HG02852 (cell line): ENCODE measurements around the gene AIRE.
"Not testable (repeated sequence)": the region's sequence is repeated elsewhere in the genome, so short reads cannot be mapped to it uniquely, and the experiment has no call there.

Source experiments
- ATAC-seq: cut with Tn5 transposase; IDR thresholded peaks from one replicate; pipeline ENCODE4 v1.9.1; 2021; ENCODE audit warnings: mild to moderate bottlenecking, moderate library complexity; ENCODE audit not compliant: unreplicated experiment

AIRE gene

DNA sequence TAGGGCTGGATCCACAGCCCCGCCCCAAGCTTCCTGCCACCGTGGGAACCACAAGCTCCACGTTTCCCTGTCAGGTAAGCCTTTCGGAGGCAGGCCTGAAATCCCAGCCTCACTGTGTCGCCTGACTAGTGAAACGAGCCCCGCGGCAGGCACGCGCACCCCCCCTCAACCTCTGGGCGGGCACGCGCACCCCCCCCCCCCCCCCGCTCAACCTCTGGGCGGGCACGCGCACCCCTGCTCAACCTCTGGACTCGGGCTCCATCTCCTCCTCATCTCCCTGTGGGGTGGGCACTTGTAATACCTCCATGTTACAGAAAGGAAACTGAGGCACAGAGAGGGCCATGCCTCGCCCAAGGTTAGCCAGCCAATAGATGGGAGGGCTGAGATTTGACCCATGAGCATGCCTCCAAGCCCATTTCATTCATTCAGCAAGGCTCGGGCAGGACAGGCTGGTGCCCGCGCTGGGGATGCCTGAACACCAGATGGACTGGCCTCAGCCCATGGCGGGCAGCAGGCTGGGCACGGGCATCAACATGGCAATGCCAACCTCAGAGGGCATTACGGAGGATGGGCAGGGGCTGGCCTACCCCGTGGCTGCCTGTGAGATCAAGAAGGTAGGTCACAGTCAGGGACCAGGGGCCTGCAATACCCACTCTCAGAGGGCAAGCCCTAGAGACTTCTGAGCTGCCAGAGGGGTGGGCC lies 48.8 kb downstream of the AIRE start:
- no peak for ATAC-seq

DNA sequence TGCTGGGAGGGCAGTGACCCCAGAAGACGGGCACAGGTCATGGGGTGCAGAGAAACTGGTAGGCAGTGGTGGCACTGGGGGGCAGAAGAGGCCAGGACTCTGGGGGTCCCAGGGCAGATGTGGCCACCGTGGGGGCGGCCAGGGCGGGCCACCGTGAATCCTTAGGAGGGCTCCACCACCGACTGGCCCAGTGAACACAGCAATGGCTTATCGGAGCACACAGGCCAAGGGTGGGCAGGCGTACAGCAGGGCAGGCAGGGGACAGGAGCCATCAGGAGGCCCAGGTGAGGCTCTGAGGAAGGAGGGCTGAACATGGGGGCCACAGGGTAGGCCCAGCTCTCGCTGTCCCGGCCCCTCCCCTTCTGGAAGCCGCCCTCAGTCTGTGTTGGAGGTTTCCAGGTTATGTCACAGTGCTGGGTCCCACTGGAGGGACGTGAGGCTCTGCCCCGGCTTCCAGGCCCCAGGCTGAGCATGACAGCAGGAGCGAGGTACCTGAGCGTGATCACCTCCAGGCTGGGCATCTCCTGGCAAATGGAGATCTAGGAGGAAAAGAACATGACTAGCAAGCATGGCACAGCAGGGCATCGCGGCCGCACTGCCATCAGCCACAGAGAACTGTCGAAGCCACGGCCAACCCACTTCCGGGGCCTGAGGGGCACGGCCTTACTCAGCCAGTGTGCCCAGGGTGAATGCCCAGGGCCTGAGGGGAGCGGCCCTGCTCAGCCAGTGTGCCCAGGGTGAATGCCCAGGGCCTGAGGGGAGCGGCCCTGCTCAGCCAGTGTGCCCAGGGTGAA lies 49.8 kb downstream of the AIRE start:
- ATAC-seq, result no peak

DNA sequence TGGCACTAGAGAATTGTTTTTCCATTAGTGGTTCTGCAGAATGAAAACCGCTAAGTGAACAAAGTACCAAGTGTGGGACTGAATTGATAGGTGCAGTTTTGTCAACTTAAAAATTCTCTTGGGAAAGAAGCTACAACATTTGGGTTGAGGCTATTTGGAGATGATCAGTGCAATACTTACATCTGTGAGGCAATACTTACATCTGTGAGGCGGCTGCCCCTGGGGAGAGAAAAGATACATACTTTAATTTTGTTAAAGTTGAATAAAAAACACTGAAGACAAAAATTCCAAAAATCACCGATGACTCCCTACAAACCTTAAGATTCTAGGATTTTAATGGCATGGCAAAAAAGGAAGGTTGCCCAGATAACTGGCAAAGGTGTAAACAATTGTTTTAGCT lies 51.8 kb downstream of the AIRE start:
- ATAC-seq, result no peak

DNA sequence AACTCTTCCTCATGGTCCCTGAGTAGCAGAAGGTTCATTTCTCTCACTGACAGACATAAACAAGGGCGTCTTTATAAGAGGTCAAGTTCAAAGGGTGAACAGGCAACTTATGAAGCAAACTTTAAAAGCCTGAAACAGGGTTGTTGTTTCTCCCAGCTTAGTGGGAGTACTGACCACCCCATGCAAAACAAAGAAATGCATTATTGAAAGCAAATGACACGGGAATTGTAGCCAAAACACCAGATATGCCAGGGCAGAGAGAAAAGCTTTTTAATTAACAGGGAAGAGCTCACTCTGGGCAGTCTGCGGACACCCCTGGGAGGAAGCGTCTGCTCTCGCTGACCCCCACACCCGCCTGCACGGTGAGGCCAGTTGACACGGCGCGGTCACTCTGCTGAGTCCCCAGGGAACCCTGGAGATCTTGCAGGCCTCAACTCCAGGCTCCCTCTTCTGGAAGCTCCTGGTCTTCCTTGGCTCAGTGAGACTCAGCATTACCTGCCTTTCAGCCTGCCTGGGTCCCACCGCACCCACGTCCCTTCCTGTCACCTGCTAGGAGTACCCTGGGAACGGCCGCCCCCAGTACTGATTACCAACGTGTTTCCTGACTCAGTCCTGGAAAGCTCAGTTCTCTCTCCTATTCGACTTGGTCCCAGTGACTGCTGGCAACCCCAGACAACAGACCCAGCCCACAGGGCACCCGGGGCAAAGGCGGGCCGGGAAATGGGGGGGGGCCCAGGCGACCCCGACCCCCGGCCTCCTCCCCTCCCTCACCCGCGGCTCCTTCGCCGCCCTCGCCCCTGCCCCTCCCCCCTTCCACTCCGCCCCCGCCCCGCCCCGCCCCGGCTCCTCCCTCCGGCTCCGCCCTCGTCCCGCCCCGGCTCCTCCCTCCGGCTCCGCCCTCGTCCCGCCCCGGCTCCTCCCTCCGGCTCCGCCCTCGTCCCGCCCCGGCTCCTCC lies 52.5 kb downstream of the AIRE start:
- ATAC-seq, result no peak

DNA sequence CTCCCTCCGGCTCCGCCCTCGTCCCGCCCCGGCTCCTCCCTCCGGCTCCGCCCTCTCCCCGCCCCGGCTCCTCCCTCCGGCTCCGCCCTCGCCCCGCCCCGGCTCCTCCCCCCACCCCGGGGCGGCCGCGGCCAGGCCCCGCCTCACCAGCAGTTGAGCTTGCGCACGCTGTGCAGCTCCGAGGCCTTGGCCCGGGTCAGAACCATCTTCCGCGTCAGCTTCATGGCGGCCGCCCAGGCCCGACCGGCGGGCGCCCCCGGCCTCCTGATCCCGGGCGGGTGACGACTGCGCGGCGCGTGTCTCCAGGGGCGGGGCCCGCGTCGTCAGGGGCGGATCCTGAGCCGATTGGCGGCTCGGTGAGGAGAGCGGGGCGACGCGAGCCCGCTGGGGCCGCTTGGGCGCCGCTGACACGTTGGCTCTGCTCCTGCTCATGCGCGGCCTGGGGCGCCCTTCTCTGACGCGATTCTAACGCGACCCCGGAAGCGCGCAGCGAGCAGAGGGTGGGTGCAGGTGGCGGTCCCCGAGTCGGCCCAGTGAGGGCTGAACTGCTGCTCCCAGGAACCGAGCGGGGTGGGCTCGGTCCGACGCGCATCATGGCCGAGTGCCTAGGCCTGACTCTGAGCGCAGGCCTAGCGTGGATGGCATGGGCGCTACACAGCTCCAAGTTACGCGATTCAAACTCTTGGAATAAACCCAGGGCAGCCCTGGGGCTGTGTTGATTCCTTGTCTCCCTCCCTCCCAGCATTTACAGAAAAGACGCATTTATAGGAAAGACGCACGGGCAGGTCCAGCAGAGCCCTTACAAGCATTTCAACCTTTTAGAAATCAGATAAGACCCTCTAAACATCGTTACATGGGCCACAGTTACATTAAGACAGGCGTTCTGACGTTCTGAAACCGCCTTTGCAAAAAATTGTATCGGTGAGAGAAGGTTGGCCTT lies 53.6 kb downstream of the AIRE start, which contains the start of gene CFAP410:
TSS of gene CFAP410 (minus strand) at position 420 of the 940 bp plus-strand sequence. CDS start at position 224, 196 bp downstream.
- ATAC-seq, result peak; percentile 85

DNA sequence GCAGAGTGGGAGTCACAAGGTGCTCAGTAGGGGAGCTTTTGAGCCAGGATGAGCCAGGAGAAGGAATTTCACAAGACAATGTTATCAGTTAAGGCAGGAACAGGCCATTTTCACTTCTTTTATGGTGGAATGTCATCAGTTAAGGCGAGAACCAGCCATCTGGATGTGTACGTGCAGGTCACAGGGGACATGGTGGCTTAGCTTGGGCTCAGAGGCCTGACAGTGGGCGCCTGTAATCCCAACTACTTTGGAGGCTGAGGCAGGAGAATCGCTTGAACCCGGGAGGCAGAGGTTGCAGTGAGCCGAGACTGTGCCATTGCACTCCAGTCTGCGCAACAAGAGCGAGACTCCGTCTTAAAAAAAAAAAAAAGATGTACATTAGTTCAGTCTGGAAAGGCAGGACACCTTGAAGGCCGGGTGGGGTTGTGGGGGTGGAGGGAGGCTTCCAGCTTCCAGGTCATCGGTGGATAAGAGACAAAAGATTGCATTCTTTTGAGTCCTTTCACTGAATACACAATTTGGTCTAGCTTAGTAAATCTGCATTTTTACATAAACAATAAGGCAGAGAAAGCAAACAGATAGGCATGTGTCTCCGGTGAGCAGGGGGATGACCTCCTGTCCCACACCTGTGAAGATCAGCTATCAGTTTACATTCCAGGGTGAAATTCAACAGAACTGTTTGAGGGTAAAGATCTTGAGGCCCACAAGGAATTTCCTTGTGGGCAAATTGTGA lies 56.2 kb downstream of the AIRE start:
- not testable (repeated sequence) for ATAC-seq

DNA sequence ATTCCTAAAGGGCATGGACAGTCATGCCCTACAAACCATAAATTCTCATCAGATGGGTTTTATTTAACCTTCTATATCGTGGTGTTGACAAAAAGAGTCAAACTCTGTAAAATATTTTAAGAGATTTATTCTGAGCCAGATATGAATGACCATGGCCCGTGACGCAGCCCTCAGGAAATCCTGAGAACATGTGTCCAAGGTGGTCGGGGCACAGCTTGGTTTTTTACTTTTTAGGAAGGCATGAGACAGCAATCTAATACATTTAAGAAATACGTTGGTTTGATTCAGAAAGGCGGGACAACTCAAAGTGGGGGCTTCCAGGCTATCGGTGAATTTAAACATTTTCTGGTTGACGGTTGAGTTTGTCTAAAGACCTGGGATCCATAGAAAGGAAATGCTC lies 57.3 kb downstream of the AIRE start:
- ATAC-seq, result not testable (repeated sequence)

DNA sequence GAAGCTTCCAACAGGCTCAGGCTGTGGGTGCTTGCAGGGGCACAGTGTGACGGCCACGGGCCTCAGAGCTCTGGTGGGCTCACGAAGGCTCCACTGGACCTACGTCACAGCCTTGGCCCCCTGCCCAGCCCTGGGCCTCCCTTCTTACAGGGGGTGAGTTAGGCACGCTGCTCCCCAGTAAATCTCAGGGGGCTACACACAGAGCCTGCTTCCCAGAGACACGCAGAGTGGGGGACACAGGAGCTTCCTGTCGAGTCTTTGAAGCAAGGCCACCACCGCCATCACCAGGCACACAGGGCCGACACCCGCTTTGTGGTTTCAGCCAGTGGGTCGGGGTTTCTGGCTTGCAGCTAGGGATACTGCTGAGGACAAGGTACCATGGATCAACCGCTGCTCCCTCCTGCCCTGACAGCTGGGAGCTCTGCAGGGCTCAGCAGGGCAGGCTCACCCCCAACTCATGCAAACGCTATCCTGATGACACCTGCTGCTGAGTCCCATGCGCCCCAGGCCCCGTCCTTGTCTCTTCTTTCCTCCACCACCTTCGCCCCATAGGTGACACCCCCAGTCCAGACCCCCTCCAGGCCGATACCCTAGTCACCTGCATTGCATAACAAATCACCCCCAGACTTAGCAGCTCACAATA lies 59.0 kb downstream of the AIRE start:
- ATAC-seq, result no peak

DNA sequence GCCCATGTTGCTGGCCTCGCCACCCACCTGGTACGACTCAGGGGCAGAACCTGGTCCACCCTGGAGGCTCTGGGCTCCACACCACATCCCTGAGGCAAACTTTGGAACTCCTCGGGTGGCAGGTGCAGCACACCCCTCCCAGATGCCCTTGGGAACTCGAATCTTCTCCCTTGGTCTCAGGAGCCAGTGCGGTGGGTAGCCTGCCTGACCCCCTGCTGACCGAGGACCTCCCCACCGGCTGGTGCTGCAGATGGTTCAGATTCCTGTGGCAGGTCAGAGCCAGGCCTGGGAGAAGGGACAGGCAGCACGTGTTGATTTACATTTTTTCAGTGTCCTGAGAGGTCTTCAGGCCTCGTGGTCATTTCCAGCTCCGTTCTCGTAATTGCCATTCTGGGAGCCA lies 59.8 kb downstream of the AIRE start:
- no peak for ATAC-seq

DNA sequence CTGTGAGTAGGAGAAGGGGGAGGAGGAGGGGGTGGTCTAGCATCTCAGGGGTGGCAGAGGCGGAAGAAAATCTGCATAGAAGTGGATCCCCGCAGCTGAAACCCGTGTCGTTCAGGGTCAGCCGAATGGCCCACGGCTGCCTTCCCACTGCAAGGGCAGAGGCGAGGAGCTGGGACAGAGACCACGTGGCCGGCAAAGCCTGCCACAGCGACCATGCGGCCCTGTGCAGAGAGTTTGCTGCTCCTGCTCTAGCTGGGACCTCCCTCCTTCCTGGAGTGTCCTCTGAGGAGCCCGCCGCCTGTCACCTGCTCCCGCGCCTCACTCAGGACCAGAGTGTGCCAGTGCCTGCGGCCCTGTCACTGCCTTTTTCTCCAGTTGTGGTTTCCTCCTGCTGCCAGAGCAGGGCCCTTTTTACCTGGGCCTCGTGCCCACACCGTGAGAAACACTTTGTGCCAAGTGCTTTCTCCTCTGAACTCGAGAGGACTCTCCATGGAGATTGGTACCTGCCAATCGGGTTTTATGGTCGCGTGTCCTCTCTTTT lies 62.3 kb downstream of the AIRE start:
- no peak for ATAC-seq
